ENCODE data around the gene NLRP1.
A peak's percentile ranks its signal among the peaks of the same experiment; 100 is the strongest.

The NLRP1 gene

GRCh38 chr17:5552841-5553240, 31.5 kb downstream of the NLRP1 start:
- DNase-seq: no peak

DNA sequence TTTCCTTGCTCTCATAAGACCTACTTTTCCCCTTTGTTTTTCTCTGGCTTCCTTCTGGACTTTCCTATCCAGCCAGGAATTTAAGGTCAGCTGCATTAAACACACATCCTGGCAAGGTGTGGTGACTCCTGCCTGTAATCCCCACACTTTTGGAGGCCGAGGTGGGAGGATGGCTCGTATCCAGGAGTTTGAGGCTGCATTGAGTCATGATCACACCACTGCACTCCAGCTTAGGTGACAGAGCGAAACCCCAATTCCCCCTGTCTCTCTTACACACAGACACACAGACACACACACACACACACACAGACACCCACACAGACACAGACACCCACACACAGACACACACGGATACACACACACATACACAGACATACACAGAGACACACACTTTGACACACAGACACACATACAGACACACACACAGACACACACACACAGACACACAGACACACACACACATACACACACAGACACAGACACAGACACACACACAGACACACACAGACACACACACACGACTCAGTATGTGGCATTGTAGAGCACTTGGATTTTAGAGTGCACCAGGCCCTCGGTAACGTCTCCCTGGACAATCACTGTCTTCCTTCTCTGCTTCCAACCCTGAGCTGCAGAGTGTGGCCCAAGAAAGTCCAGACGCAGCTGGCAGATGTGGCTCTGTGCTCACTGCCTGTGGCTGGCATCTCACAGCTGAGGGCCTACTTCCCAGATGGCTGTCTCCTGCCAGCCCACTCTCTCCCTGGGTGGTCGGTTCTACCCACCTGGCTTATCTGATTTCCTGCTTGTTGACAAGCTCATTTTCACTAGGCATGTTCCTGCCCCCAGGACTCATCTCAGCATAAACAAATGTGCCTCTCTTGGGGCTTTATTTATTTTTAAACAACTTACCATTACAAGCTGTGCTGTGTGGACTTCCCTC, 39.0 kb downstream of the NLRP1 start:
- DNase-seq: no peak

DNA sequence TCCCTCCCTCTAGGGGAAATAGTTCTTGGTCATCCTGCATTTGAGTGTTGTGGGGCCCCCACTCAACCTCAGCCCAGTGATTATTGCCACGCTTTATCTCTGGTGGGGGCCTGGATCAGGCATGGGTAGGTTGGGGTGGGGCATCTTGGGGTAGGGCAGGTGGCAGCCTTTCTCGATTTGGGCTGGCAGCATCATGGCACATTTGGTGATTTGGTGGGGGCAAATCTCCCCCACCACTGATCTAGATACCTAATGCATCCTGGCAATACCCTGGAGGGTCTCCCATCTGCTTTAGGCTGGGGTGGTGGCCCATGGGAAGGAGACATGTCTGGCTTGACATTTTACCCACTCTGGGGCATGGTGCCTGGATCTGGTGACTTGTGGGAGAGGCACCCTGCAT, 40.2 kb downstream of the NLRP1 start:
- DNase-seq: no peak

GRCh38 chr17:5541610-5542202, 42.6 kb downstream of the NLRP1 start:
- no peak for DNase-seq

DNA sequence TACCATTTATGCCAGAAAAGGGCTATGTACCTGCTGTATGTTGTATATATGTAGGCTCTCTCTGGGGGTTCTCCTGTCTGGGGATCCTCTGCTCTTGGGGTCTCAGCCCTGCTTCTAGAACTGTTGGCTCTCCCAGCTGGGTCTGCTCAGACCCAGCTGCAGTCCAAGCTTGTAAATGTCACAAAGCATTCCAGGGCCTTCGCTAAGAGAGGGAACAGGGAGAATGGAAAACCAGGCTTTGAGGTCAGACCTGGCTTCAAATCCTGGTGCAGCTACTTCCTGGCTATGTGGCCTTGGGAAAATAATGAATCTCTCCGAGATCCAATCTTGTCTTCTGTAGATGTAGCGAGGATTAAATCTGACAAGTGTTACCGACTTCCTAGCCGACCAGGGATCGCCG, 44.0 kb downstream of the NLRP1 start:
- DNase-seq: no peak

DNA sequence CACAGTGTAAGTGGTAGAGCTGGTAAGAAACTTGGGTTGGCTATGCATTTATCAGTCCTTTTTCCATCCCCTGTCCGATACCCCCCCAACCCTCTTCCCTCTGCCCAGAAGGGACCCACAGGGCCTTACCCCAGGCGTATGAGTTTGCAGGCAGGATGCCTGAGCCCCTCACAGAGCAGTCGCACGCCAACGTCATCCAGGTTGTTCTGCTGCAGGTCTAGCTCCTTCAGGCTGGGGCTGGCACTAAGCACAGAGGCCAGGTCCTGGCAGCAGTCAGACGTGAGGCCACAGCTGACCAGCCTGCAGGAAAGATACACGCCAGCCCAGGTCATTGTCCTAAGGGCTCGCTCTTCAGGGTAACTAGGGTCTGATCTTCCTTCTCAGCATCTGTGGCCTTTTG, 45.0 kb downstream of the NLRP1 start:
- DNase-seq: no peak

DNA sequence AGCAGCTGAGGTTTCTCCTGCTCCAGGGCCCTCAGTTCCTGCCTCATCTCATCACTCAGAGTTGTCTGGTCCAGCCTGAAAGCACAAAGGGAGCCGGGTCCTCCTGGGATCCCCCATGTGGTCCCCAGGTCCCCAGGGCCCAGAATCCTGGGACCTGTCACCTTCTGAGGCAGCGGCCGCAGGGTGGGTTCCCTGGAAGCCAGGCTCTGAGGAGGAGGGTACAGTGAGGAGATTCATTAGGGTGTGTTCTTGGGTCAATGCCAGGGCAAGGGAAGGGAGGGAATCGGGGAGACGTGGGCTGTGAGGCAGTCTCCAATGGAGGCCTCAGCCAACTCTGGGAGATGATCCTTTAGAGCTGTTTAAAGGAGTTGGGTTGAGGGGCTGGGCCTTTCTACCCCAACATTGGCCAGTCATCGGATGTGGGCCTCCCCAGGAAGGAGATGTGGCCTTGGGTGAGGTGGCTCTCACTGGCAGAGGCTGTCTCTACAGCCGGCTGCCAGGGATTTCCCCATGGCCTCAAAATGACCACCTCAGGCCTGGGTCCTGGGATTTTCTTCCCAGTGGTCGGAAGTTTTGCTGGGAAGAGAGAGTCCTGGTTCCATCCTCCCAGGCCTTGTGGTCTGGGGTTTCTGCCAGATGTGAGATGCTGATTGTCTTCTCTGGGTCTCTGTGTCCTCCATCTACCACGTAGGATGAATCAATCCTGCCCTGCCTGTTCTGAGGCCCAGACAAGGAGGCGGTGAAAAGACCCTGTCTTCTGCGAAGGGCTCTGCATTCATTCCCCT, 47.3 kb downstream of the NLRP1 start:
- no peak for DNase-seq

GRCh38 chr17:5535436-5535835, 48.9 kb downstream of the NLRP1 start:
- DNase-seq: no peak

- no peak for DNase-seq
These were observed 50.6 kb downstream of the NLRP1 start for GRCh38 chr17:5533486-5534315.

GRCh38 chr17:5532581-5532980, 51.7 kb downstream of the NLRP1 start:
- DNase-seq: no peak

GRCh38 chr17:5531085-5531418, 53.3 kb downstream of the NLRP1 start:
- DNase-seq: no peak

DNA sequence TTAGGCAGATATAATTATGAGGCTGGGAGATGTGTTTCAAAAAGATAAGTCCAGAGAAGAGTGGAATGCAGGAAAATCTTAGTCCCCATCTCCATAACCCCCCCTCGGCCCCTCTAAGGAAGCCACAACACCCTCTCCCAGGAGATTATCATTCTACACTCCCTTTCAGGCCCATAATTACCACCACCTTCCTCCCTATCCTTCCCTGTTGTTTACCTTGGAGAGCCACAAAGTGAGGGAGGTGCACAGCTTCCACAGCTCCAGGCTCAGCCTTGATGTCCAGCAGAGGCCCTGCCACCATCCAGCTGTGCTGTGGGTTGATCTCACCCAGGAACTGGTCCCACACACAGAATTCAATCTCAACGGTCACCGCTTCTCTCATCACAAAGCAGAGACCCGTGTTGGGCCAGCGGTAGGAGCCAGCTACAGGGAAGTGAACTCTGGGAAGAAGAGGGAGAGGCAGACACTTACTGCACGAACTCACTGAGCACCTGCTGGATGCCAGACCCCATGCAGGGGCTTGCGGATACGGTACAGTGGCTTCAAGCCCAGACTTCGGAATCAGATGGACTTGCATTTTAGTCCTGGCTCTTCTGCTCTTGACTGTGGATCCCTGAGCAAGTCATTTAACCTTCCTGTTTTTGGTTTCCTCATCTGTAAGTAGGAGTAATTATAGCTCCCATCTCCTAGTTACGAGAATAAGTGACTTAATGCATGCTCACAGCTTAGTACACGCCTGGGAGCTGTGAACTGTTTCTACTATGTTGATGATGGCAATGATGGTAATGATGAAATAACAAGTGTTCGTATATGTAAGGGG, 53.8 kb downstream of the NLRP1 start:
- no peak for DNase-seq

DNA sequence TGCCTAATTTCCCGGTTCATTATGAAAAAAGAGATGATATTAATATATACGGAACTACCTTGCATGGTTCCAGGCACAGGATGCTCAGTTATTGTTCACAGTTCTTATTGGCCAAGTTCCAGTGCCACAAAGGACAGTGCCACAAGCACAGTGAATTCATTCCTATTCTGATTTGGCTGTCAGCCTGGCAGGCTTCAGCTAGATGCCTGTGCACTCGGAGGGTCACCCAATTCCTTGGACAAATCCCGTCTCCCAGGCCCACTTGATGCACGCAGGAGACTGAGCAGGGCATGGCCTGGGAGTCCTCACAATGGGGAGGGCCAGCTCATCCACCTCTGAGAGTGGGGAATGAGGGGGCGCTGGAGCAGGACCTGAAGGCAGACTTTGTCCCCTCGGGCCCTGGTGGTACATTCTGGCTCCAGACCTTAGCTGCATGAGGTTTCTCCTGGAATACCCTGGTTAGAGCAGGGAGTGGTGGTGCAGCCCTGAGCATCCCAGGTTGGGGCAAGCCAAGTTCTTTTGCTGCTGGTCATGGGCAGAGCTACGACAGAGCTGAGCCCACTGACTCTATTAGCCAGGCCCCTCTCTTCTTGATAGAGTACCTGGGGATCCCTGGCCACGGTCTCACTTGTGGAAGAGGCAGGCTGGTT, 56.6 kb downstream of the NLRP1 start:
- no peak for DNase-seq

DNA sequence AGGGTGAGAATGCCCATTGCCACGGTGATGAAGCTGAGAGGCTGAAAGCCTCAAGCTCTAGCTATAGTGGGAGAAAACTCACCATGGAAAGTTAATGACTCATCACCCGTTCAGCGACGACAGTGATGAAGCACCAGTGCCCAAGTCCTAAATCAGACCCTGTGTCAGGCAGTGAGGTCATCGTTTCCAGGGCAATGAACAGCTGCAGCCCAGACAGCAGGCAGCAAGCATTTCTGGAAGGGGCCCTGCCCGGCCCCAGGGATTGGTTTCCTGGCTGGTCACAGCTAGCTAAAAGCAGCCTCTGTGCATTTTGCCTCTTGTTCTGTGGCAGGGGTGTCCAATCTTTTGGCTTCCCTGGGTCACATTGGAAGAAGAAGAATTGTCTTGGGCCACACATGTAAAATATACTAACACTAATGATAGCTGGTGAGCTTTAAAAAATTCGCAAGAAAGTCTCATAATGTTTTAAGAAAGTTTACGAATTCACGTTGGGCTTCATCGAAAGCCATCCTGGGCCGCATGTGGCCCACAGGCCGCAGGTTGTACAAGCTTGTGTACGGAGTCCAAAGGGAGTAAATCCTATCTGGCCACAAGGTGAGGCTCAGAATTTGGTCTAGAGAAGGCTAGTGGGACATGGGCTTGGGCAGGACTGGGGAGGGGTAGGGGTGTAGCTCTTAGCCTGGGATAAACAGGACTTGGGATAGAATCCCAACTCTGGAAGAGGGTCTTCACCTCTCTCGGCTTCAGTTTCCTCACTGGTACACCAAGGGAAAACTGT, 57.3 kb downstream of the NLRP1 start:
- DNase-seq: peak; percentile 76

GRCh38 chr17:5523249-5523648, 61.1 kb downstream of the NLRP1 start:
- DNase-seq: no peak

DNA sequence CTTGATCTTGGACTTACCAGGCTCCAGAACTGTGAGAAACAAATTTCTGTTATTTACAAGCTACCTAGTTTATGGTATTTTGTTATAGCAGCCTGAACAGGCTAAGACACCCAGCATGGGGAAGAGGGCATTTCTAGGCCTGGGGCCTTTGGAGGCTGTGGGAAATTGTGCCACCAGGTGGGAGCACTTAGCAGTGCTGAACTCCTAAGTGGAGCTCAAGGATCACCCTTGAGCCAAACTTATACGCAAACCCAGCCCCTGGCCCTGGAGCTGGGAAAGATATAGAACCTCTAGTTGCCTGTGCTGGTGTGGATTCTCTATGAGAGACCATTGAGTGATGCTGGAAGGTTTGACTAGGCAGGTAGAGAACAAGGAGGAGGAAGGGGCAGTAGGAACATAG, 61.8 kb downstream of the NLRP1 start:
- no peak for DNase-seq

- no peak for DNase-seq
These were observed 68.1 kb downstream of the NLRP1 start for GRCh38 chr17:5516060-5516792.

DNA sequence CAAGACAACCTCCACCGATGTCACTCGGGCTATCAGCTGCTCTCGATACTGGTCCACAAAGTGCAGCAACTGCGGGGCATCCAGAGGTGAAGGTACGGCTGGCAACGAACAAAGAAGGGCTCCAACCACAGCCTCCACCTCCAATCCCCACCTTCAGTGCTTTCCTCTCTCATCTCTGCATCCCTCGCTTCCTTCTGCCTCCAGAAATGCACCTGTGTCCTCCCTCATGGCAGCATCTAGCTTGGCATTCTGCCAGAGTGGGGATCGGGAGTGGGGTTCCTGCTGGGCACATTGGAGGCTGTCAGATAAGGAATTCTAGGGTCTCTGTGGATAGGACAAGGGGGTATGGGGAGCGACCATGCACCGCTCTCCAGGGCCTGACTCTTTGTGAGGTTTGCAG, 69.3 kb downstream of the NLRP1 start:
- no peak for DNase-seq

- peak; percentile 37 for DNase-seq
These were observed 70.7 kb downstream of the NLRP1 start for GRCh38 chr17:5513628-5514027.

All from activated CD4-positive, alpha-beta T cell treated with anti-CD3 and anti-CD28 coated beads, Interleukin-2, amount 50 U/mL, for 16 hours (primary cell).